Fibroblast of lung (primary cell): ENCODE measurements around the gene PIGH. TPM values are rescaled to one million over a fixed set of nuclear protein-coding genes. Genes with fewer than 3 reads are reported as not detected.

Experiments used
- DNase-seq, 2 donors: peaks; one replicate each; pipeline versions ENCODE4 v3.0.0 to v3.0.0-alpha.2; 2010; ENCODE audit warnings: low read depth in 2 of 2
- H2AFZ ChIP-seq: 2 replicates; pipeline ENCODE4 v1.5.1; 2012; ENCODE audit warnings: low read length, control low read depth, inconsistent platforms
- H3K27ac ChIP-seq: 2 replicates; pipeline ENCODE4 v1.5.1; 2011; ENCODE audit warnings: low read length, control low read depth; ENCODE audit not compliant: insufficient read depth
- H3K27me3 ChIP-seq: 2 replicates; pipeline ENCODE4 v1.5.1; 2011; ENCODE audit warnings: mild to moderate bottlenecking, low read length; ENCODE audit not compliant: control insufficient read depth, insufficient read depth
- H3K36me3 ChIP-seq: 2 replicates; pipeline ENCODE4 v1.5.1; 2011; ENCODE audit warnings: low read length; ENCODE audit not compliant: control insufficient read depth, insufficient read depth
- H3K4me1 ChIP-seq: 2 replicates; pipeline ENCODE4 v1.5.1; 2011; ENCODE audit warnings: low read length; ENCODE audit not compliant: control insufficient read depth, insufficient read depth; ENCODE audit errors: extremely low read depth
- H3K4me2 ChIP-seq: 2 replicates; pipeline ENCODE4 v1.5.1; 2011; ENCODE audit warnings: low read length, control low read depth; ENCODE audit not compliant: insufficient read depth; ENCODE audit errors: extremely low read depth
- H3K4me3 ChIP-seq, 4 experiments: fragments of 200-600 bp in 1 of 4; sonication (generic) in 1 of 4; replicated peaks in 1 of 4; 2 replicates each; pipeline ENCODE4 v1.5.1; 2011 to 2016; ENCODE audit warnings: low read length in 4 of 4, low read depth in 3 of 4, mild to moderate bottlenecking in 3 of 4, control low read depth in 2 of 4, inconsistent platforms in 1 of 4, mixed read lengths in 1 of 4; ENCODE audit not compliant: insufficient read depth in 1 of 4; ENCODE audit errors: control extremely low read depth in 1 of 4
- H3K79me2 ChIP-seq: 2 replicates; pipeline ENCODE4 v1.5.1; 2012; ENCODE audit warnings: mild to moderate bottlenecking, low read length, inconsistent platforms; ENCODE audit not compliant: control insufficient read depth, insufficient read depth
- H3K9ac ChIP-seq: 2 replicates; pipeline ENCODE4 v1.5.1; 2011; ENCODE audit warnings: mild to moderate bottlenecking, low read length, control low read depth; ENCODE audit not compliant: insufficient read depth
- H3K9me3 ChIP-seq: 2 replicates; pipeline ENCODE4 v1.5.1; 2012; ENCODE audit warnings: low read depth, low read length; ENCODE audit not compliant: control insufficient read depth, insufficient read depth
- H4K20me1 ChIP-seq: 2 replicates; pipeline ENCODE4 v1.5.1; 2011; ENCODE audit warnings: low read length; ENCODE audit not compliant: control insufficient read depth, insufficient read depth; ENCODE audit errors: extremely low read depth
- CTCF ChIP-seq, 2 donors: IDR thresholded peaks in 1 of 2; conservative IDR thresholded peaks in 1 of 2; 1 replicate in 1 of 2; 2 replicates in 1 of 2; pipeline ENCODE4 v1.5.1; 2011 to 2012; ENCODE audit warnings: low read length in 2 of 2, control low read depth in 1 of 2, inconsistent platforms in 1 of 2, low read depth in 1 of 2, mild to moderate bottlenecking in 1 of 2
- EZH2 ChIP-seq: IDR thresholded peaks from 2 replicates; pipeline ENCODE4 v1.5.1; 2012; ENCODE audit warnings: low read length, control low read depth, mild to moderate bottlenecking; ENCODE audit errors: missing control alignments
- polyA plus RNA-seq, 2 donors: library from polyadenylated mRNA; depleted of rRNA in 1 of 2; stranded (reverse) in 1 of 2; unstranded in 1 of 2; fragments of >200 nt; gene quantifications; 2 replicates each; pipeline ENCODE4 v1.2.1, GENCODE V29; 2011 to 2012; ENCODE audit warnings: missing spikeins in 1 of 2
- total RNA-seq: library from RNA; depleted of rRNA; stranded (reverse); fragments of >200 nt; gene quantifications from 2 replicates; pipeline ENCODE4 v1.2.1, GENCODE V29; 2014

PIGH gene
- total and polyA plus RNA-seq, 2 donors (not counting 1 experiment from before 2014, with no cell fraction given) = 12.7 to 15.6 TPM

- Histone ChIP-seq H4K20me1 (no peaks in the 10 kb centered on the region), H3K9me3 (no peaks in the 10 kb centered on the region), H3K4me2 (no peak overlapping the region), H3K36me3 (no peaks in the 10 kb centered on the region), H3K4me3 (no peak overlapping the region), H3K9ac (no peak overlapping the region), H3K27ac (no peak overlapping the region), H3K27me3 (no peaks in the 10 kb centered on the region), H3K4me1 (no peaks in the 10 kb centered on the region), H2AFZ (no peak overlapping the region), H3K79me2 (no peaks in the 10 kb centered on the region)
- no peak for DNase-seq
- TF ChIP-seq CTCF (conservative IDR thresholded peaks at IDR 0.05 in 1 of 2, IDR thresholded peaks at IDR 0.05 in 1 of 2; ENCODE audit: low read depth in 1 of 2, low read length in 2 of 2) = no peak
- TF ChIP-seq EZH2 = no peak
Observed at GRCh38 chr14:67555518-67556090, 44.5 kb downstream of the PIGH start.

GRCh38 chr14:67554341-67554740, 45.7 kb downstream of the PIGH start:
- Histone ChIP-seq H3K36me3 (no peaks in the 10 kb centered on the region), H3K27ac (no peak overlapping the region), H3K79me2 (no peaks in the 10 kb centered on the region), H4K20me1 (no peaks in the 10 kb centered on the region), H3K9me3 (no peaks in the 10 kb centered on the region), H2AFZ (no peak overlapping the region), H3K27me3 (no peaks in the 10 kb centered on the region), H3K4me3 (no peak overlapping the region), H3K4me1 (no peaks in the 10 kb centered on the region), H3K9ac (no peak overlapping the region), H3K4me2 (no peak overlapping the region)
- TF ChIP-seq EZH2 (no peak), CTCF (conservative IDR thresholded peaks at IDR 0.05 in 1 of 2, IDR thresholded peaks at IDR 0.05 in 1 of 2; ENCODE audit: low read depth in 1 of 2, low read length in 2 of 2) (no peak)
- no peak for DNase-seq

- no peaks in the 10 kb centered on the region for H3K36me3 ChIP-seq
- H3K79me2 ChIP-seq = no peaks in the 10 kb centered on the region
Observed at GRCh38 chr14:67553547-67553946, 46.5 kb downstream of the PIGH start.

More at GRCh38 chr14:67553547-67553946, 46.5 kb downstream of the PIGH start:
- TF ChIP-seq EZH2 = no peak
- TF ChIP-seq CTCF (conservative IDR thresholded peaks at IDR 0.05 in 1 of 2, IDR thresholded peaks at IDR 0.05 in 1 of 2; ENCODE audit: low read depth in 1 of 2, low read length in 2 of 2) = no peak
- H3K27me3 ChIP-seq = no peaks in the 10 kb centered on the region
- no peaks in the 10 kb centered on the region for H4K20me1 ChIP-seq
- no peak for DNase-seq
- H3K4me1 ChIP-seq = no peaks in the 10 kb centered on the region
- H3K4me2 ChIP-seq = no peak overlapping the region
- no peaks in the 10 kb centered on the region for H3K9me3 ChIP-seq
- H3K27ac ChIP-seq = no peak overlapping the region
- no peak overlapping the region for H2AFZ ChIP-seq
- no peak overlapping the region for H3K9ac ChIP-seq
- H3K4me3 ChIP-seq = no peak overlapping the region
